Keratinocyte (primary cell): ENCODE data around the gene CERK. TPM values are rescaled to one million over a fixed set of nuclear protein-coding genes. Genes with fewer than 3 reads are reported as not detected.

Experiments
- DNase-seq: peaks from one replicate; pipeline ENCODE4 v3.0.0-alpha.2; 2011; ENCODE audit warnings: low read depth, missing footprints, low spot score
- FAIRE-seq: peaks from 2 replicates; lab custom pipeline; 2011; peaks lifted over from hg19 to GRCh38; lab: Jason Lieb, UNC
- H2AFZ ChIP-seq: 2 replicates; pipeline ENCODE4 v1.6.0; 2012; ENCODE audit warnings: low read length, control low read depth, inconsistent platforms; ENCODE audit not compliant: control insufficient read depth
- H3K27ac ChIP-seq: 2 replicates; pipeline ENCODE4 v1.5.1; 2011; ENCODE audit warnings: low read length; ENCODE audit not compliant: control insufficient read depth, insufficient read depth
- H3K27me3 ChIP-seq: 3 replicates; pipeline ENCODE4 v1.6.0; 2011; ENCODE audit warnings: low read length; ENCODE audit not compliant: control insufficient read depth, insufficient read depth; ENCODE audit errors: extremely low read depth
- H3K36me3 ChIP-seq, 2 experiments: 2 replicates in 1 of 2; 3 replicates in 1 of 2; pipeline ENCODE4 v1.5.1; 2011; ENCODE audit warnings: low read length in 2 of 2, mild to moderate bottlenecking in 1 of 2; ENCODE audit not compliant: control insufficient read depth in 2 of 2, insufficient read depth in 2 of 2; ENCODE audit errors: extremely low read depth in 1 of 2
- H3K4me1 ChIP-seq: 3 replicates; pipeline ENCODE4 v1.5.1; 2011; ENCODE audit warnings: low read length; ENCODE audit not compliant: control insufficient read depth, insufficient read depth; ENCODE audit errors: extremely low read depth
- H3K4me2 ChIP-seq: 3 replicates; pipeline ENCODE4 v1.6.0; 2011; ENCODE audit warnings: low read depth, low read length; ENCODE audit not compliant: control insufficient read depth, insufficient read depth; ENCODE audit errors: extremely low read depth
- H3K4me3 ChIP-seq, 3 experiments: fragments of 200-600 bp in 1 of 3; sonication (generic) in 1 of 3; 2 replicates in 2 of 3; 3 replicates in 1 of 3; pipeline ENCODE4 v1.5.1; 2011 to 2016; ENCODE audit warnings: low read length in 3 of 3, mild to moderate bottlenecking in 3 of 3, control low read depth in 2 of 3, inconsistent platforms in 1 of 3, low read depth in 1 of 3, mixed read lengths in 1 of 3, mixed run types in 1 of 3, moderate library complexity in 1 of 3; ENCODE audit not compliant: control insufficient read depth in 2 of 3, insufficient read depth in 2 of 3; ENCODE audit errors: extremely low read depth in 1 of 3
- H3K79me2 ChIP-seq: 2 replicates; pipeline ENCODE4 v1.6.0; 2012; ENCODE audit warnings: low read length; ENCODE audit not compliant: control insufficient read depth, insufficient read depth
- H3K9ac ChIP-seq: 3 replicates; pipeline ENCODE4 v1.6.0; 2011; ENCODE audit warnings: low read length; ENCODE audit not compliant: control insufficient read depth, insufficient read depth; ENCODE audit errors: extremely low read depth
- H3K9me1 ChIP-seq: 3 replicates; pipeline ENCODE4 v1.6.0; 2011; ENCODE audit warnings: low read length; ENCODE audit not compliant: control insufficient read depth, insufficient read depth; ENCODE audit errors: extremely low read depth
- H3K9me3 ChIP-seq: 2 replicates; pipeline ENCODE4 v1.5.1; 2012; ENCODE audit warnings: low read depth, low read length; ENCODE audit not compliant: control insufficient read depth
- H4K20me1 ChIP-seq: 3 replicates; pipeline ENCODE4 v1.6.0; 2011; ENCODE audit warnings: low read length; ENCODE audit not compliant: control insufficient read depth, insufficient read depth; ENCODE audit errors: extremely low read depth
- CTCF ChIP-seq, 3 experiments: IDR thresholded peaks in 1 of 3; conservative IDR thresholded peaks in 1 of 3; optimal IDR thresholded peaks in 1 of 3; 2 replicates in 2 of 3; 3 replicates in 1 of 3; pipeline versions ENCODE3 to v1.5.1; 2011; ENCODE audit warnings: low read length in 3 of 3, mild to moderate bottlenecking in 3 of 3, moderate library complexity in 2 of 3, control low read depth in 1 of 3, inconsistent platforms in 1 of 3; ENCODE audit not compliant: insufficient read depth in 2 of 3; ENCODE audit errors: extremely low read depth in 1 of 3
- EZH2 ChIP-seq: IDR thresholded peaks from one replicate; pipeline ENCODE4 v1.6.1; 2012; ENCODE audit warnings: inconsistent platforms, mild to moderate bottlenecking, low read length, moderate library complexity
- dilution Hi-C: fragments of 300-500 bp; cut with MboI; formaldehyde crosslinking; loops from one replicate; pipeline ENCODE4 v1.7.0; 2020; ENCODE audit warnings: low sequenced_read_pairs; ENCODE audit not compliant: extremely low pct_ligation_motif_present
- polyA plus RNA-seq, 5 experiments: library from polyadenylated mRNA; depleted of rRNA in 3 of 5; stranded (reverse) in 3 of 5; stranded (forward) in 1 of 5; unstranded in 1 of 5; fragments of >200 nt; gene quantifications; 1 replicate in 1 of 5; 2 replicates in 3 of 5; 3 replicates in 1 of 5; pipeline versions ENCODE4 v1.2.1 to v1.2.3, GENCODE V29; 2011 to 2012; ENCODE audit warnings: missing spikeins in 2 of 5, low read depth in 1 of 5, low replicate concordance in 1 of 5

The CERK gene
- polyA plus RNA-seq, 1 donor (not counting 4 experiments of a cell fraction or from before 2014, with no cell fraction given): 11.9 TPM

- FAIRE-seq: no peak
- no peaks in the 10 kb centered on the region for H3K27me3 ChIP-seq
- H2AFZ ChIP-seq: no peak overlapping the region
- no peaks in the 10 kb centered on the region for H3K9me1 ChIP-seq
- no peak overlapping the region for H3K4me3 ChIP-seq
- no peak for TF ChIP-seq CTCF (optimal IDR thresholded peaks at IDR 0.05 in 1 of 3, IDR thresholded peaks at IDR 0.05 in 1 of 3, conservative IDR thresholded peaks at IDR 0.05 in 1 of 3; ENCODE audit: extremely low read depth in 1 of 3, insufficient read depth in 2 of 3, low read length in 3 of 3)
- TF ChIP-seq EZH2: no peak
- H3K9me3 ChIP-seq: no peaks in the 10 kb centered on the region
- H3K9ac ChIP-seq: no peak overlapping the region
- H3K79me2 ChIP-seq: no peaks in the 10 kb centered on the region
- peaks cover 14 to 16% of the 10 kb centered on the region in 2 experiments for H3K36me3 ChIP-seq
- no peak overlapping the region for H3K27ac ChIP-seq
- no peak for DNase-seq
- H4K20me1 ChIP-seq: no peaks in the 10 kb centered on the region
- no peak overlapping the region for H3K4me2 ChIP-seq
- no peaks in the 10 kb centered on the region for H3K4me1 ChIP-seq
- dilution Hi-C loops: no loop called here
Measured at GRCh38 chr22:46712288-46712687, 25.8 kb downstream of the CERK start.

GRCh38 chr22:46710806-46711205 is 27.2 kb downstream of the CERK start:
- no peak for TF ChIP-seq CTCF (optimal IDR thresholded peaks at IDR 0.05 in 1 of 3, IDR thresholded peaks at IDR 0.05 in 1 of 3, conservative IDR thresholded peaks at IDR 0.05 in 1 of 3; ENCODE audit: extremely low read depth in 1 of 3, insufficient read depth in 2 of 3, low read length in 3 of 3)
- TF ChIP-seq EZH2: no peak
- H3K4me3 ChIP-seq: no peak overlapping the region
- H3K9ac ChIP-seq: no peak overlapping the region
- no peaks in the 10 kb centered on the region for H4K20me1 ChIP-seq
- H3K4me1 ChIP-seq: no peaks in the 10 kb centered on the region
- H3K9me3 ChIP-seq: no peaks in the 10 kb centered on the region
- H2AFZ ChIP-seq: no peak overlapping the region
- H3K36me3 ChIP-seq: peaks cover 14 to 20% of the 10 kb centered on the region in 2 experiments
- dilution Hi-C loops: no loop called here
- DNase-seq (no peak), FAIRE-seq (no peak)
- no peaks in the 10 kb centered on the region for H3K9me1 ChIP-seq
- no peaks in the 10 kb centered on the region for H3K27me3 ChIP-seq
- H3K4me2 ChIP-seq: no peak overlapping the region
- H3K79me2 ChIP-seq: no peaks in the 10 kb centered on the region
- H3K27ac ChIP-seq: no peak overlapping the region
